ENCODE data around the gene UBE2E2.
A peak's percentile ranks its signal among the peaks of the same experiment; 100 is the strongest.

Gene UBE2E2

GRCh38 chr3:23629181-23629894, 426.2 kb downstream of the UBE2E2 start (continued):
- TF ChIP-seq PRDM1 (tag by site-specific recombination; IDR thresholded peaks at IDR 0.05) (peak; percentile 60), KLF10 (tag by site-specific recombination; IDR thresholded peaks at IDR 0.05) (peak; percentile 46), ZNF16 (tag by site-specific recombination; IDR thresholded peaks at IDR 0.05; ENCODE audit: low read depth) (no peak), ZNF416 (tag by site-specific recombination; IDR thresholded peaks at IDR 0.05) (no peak), ZNF843 (tag by site-specific recombination; IDR thresholded peaks at IDR 0.05) (peak; percentile 90), ZNF37A (tag by site-specific recombination; IDR thresholded peaks at IDR 0.05) (no peak), PRDM6 (tag by site-specific recombination; IDR thresholded peaks at IDR 0.05) (peak; percentile 93), ZNF121 (tag by site-specific recombination; IDR thresholded peaks at IDR 0.05) (no peak), ZNF580 (tag by site-specific recombination; IDR thresholded peaks at IDR 0.05) (peak; percentile 75), ZNF529 (tag by site-specific recombination; IDR thresholded peaks at IDR 0.05; ENCODE audit: insufficient replicate concordance) (no peak), AEBP2 (tag by site-specific recombination; IDR thresholded peaks at IDR 0.05; ENCODE audit: borderline replicate concordance) (no peak), ZNF157 (tag by site-specific recombination; IDR thresholded peaks at IDR 0.05) (no peak), ZNF184 (tag by site-specific recombination; IDR thresholded peaks at IDR 0.05) (no peak), ZSCAN18 (tag by site-specific recombination; IDR thresholded peaks at IDR 0.05) (no peak), ZNF366 (tag by site-specific recombination; conservative IDR thresholded peaks at IDR 0.05) (no peak), ZNF596 (tag by site-specific recombination; IDR thresholded peaks at IDR 0.05) (no peak), WT1 (tag by site-specific recombination; IDR thresholded peaks at IDR 0.05) (no peak), ZNF585B (tag by site-specific recombination; IDR thresholded peaks at IDR 0.05) (no peak), ZBTB20 (tag by site-specific recombination; IDR thresholded peaks at IDR 0.05) (0 out of 2 replicates have a peak, but pooled peaks have one; percentile 6), FEZF1 (tag by site-specific recombination; IDR thresholded peaks at IDR 0.05) (peak; percentile 81), ZNF626 (tag by site-specific recombination; IDR thresholded peaks at IDR 0.05) (no peak), SALL2 (tag by site-specific recombination; IDR thresholded peaks at IDR 0.05; ENCODE audit: borderline replicate concordance) (no peak), ZNF138 (tag by site-specific recombination; IDR thresholded peaks at IDR 0.05; ENCODE audit: borderline replicate concordance) (no peak), ZNF140 (tag by site-specific recombination; IDR thresholded peaks at IDR 0.05) (no peak), ZNF211 (tag by site-specific recombination; IDR thresholded peaks at IDR 0.05; ENCODE audit: low read depth) (no peak), ZNF449 (tag by site-specific recombination; IDR thresholded peaks at IDR 0.05) (no peak), ZNF169 (tag by site-specific recombination; IDR thresholded peaks at IDR 0.05) (no peak), ZNF791 (tag by site-specific recombination; IDR thresholded peaks at IDR 0.05) (no peak), ZNF280D (tag by site-specific recombination; IDR thresholded peaks at IDR 0.05) (no peak)

Data from HEK293 (cell line).